C4-2B (cell line): ENCODE measurements around the gene TGM1.

Source experiments
- ZFX ChIP-seq: fragments of 450-650 bp; IDR thresholded peaks from 2 replicates; pipeline ENCODE4 v1.6.1; 2017
- TF ChIP-seq, protein P1 (sequence below): fragments of 450-650 bp; conservative IDR thresholded peaks from 2 replicates; pipeline ENCODE4 v1.5.1; 2017; ENCODE audit warnings: mild to moderate bottlenecking

DNA sequence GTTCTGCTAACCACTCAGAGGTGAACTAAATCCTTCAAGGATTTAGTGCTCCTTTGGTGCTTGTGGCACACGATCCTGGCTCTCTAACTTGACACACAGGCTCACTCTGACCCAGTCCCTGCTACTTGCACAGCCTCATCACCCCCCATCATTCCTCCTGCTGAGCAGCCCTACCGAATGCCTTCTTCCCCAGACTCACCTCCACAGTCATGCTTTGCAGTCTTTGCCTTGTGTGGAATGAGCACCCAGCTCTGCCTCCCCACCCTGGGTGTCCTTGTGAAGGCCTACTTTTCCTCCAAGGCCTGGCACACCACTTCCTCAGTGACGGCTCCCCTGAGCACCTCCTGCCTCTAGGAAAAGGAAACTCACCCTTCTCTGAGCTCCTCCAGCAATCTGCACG is 12.6 kb downstream of the TGM1 start:
- TF ChIP-seq, protein P1, sequence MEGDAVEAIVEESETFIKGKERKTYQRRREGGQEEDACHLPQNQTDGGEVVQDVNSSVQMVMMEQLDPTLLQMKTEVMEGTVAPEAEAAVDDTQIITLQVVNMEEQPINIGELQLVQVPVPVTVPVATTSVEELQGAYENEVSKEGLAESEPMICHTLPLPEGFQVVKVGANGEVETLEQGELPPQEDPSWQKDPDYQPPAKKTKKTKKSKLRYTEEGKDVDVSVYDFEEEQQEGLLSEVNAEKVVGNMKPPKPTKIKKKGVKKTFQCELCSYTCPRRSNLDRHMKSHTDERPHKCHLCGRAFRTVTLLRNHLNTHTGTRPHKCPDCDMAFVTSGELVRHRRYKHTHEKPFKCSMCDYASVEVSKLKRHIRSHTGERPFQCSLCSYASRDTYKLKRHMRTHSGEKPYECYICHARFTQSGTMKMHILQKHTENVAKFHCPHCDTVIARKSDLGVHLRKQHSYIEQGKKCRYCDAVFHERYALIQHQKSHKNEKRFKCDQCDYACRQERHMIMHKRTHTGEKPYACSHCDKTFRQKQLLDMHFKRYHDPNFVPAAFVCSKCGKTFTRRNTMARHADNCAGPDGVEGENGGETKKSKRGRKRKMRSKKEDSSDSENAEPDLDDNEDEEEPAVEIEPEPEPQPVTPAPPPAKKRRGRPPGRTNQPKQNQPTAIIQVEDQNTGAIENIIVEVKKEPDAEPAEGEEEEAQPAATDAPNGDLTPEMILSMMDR: no peak
- no peak for TF ChIP-seq ZFX
